GM12875 (cell line): ENCODE measurements around the gene U2AF1L4.
A peak's percentile ranks its signal among the peaks of the same experiment; 100 is the strongest.

Experiments
- H3K4me3 ChIP-seq: one replicate; pipeline ENCODE4 v1.5.1; 2011; ENCODE audit warnings: low read depth, low read length, control low read depth
- TF ChIP-seq, protein P1 (sequence below): IDR thresholded peaks from 2 replicates; pipeline ENCODE4 v1.5.1; 2011; ENCODE audit warnings: low read depth, mild to moderate bottlenecking, control low read depth, inconsistent platforms, low read length, moderate library complexity, borderline replicate concordance; ENCODE audit not compliant: insufficient read depth

Gene U2AF1L4

DNA sequence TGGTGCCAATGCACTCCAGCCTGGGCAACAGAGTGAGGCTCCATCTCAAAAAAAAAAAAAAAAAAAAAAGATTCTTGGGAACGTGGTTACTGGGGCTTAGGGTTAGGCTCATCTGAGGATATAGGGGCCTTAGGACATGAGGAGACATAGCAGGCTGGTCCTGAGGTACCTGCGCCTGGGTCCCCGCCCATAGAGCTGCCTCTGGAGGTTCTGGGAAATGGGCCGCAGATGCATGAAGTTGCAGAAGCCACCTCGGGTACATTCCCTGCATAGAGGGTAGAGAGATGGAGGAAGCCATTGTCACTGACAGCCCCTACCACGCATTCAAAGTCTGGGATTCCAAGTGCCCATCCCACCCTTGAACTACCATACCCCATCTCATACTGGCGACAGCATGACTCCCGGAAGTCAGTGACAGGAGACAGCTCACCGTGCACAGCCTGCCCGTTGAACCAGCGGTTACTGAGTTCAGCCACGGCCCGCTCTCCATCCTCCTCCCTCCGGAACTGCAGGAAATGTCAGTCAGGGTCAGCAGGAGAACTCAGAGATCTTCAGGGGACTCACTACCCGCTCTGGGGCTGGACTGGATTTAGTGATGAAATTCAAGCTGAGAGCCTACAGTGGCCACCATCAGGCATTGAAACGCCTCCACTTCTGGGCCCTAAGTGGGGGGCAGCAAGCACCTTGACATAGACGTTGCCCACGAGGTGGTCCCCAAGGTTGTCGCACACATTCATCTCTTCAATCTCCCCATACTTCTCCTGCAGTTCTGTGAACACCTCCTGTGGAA lies 1.4 kb downstream of the U2AF1L4 start:
- TF ChIP-seq, protein P1, sequence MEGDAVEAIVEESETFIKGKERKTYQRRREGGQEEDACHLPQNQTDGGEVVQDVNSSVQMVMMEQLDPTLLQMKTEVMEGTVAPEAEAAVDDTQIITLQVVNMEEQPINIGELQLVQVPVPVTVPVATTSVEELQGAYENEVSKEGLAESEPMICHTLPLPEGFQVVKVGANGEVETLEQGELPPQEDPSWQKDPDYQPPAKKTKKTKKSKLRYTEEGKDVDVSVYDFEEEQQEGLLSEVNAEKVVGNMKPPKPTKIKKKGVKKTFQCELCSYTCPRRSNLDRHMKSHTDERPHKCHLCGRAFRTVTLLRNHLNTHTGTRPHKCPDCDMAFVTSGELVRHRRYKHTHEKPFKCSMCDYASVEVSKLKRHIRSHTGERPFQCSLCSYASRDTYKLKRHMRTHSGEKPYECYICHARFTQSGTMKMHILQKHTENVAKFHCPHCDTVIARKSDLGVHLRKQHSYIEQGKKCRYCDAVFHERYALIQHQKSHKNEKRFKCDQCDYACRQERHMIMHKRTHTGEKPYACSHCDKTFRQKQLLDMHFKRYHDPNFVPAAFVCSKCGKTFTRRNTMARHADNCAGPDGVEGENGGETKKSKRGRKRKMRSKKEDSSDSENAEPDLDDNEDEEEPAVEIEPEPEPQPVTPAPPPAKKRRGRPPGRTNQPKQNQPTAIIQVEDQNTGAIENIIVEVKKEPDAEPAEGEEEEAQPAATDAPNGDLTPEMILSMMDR = no peak
- no peak overlapping the region for H3K4me3 ChIP-seq

DNA sequence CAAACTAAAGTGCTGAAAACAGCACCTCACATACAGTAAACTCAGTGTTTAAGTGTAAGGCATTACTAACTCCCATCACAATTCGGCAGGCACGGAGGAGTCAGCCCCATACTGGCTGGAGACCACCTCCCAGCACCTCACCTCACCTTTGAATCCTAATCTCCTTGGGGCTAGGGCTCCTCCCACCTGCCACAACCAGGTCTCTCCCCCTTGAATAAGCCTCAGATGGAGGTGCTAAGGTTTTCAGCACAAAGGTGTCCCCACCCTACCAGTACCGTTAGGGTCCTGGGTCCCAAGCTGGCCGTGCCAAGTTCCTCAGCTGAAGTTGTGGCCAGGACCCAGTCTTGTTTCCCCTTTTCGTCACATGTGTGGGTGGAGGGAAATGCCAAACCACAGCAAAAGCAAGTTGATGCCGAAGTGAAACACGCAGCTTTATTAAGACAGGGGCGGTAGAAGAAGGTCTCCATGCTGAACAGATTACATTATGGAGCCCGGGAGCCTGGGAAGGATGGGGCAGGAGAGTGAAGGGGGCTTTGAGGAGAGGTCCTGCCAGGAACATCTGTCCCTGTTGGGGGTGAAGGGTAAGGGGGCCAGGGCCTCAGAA lies 3.0 kb downstream of the U2AF1L4 start, which contains the start of gene IGFLR1:
Gene IGFLR1, minus strand, starts transcription at position 332 of the 604 bp plus-strand sequence. CDS start 1,272 bp downstream, outside the sequence.
- H3K4me3 ChIP-seq = peak within 1 kb of the TSS; percentile 72
- TF ChIP-seq, protein P1 = no peak

DNA sequence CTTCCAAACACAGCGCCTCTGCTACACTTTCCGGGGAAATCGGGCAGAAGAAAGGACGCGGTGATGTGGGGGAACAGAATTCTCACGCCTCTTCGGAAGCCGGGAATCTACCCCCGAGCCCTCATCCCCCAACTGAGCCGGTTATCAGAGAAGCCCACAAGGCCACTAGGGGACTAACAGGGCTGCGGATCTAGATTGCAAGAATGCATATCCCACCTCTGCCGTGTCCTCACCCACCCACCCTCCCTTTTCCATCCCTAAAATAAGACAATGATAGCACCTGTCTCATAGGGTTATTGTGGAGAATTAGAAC lies 4.1 kb downstream of the U2AF1L4 start:
- TF ChIP-seq, protein P1 = no peak
- peak overlapping the region; percentile 72 for H3K4me3 ChIP-seq

DNA sequence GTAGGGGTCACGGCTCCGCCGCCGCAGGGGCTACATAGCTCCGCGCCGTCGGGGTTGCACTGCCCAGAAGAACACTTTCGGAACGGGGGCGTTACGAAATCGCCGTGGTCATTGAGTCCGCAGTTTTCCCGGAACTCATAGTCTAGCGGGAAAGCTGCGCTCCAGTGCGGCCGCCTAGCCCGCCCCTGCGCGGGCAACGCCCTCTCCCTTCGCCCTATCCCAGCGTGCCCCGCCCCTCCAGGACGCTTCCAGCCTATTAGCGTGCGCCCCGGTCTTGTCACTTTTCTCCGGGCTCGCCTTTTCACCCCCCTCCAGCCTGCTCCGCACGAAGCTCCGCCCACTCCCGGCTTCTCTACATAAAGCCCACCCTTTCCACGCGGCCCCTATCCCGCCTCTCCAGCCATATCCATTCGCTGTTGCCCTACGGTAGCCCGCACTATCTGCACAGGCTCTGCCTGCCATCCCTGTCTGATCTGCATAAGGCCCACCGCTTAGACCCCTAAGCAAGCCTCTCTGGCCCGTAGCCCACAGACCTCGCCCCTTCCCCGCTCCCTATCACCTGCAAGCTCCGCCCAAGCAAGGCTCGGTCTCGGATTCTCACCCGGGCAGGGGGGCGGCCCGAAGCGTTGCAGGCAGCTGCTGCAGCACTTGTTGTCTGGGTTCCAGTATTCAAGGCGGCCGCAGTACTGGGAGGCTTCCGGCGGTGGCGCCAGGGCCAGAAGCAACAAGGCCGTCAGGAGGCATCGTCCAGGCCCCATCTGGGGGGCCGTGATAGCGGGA lies 4.6 kb downstream of the U2AF1L4 start:
- peak overlapping the region; percentile 72 for H3K4me3 ChIP-seq
- TF ChIP-seq, protein P1 = peak; percentile 35; the same call in 1 of the 2 replicates

DNA sequence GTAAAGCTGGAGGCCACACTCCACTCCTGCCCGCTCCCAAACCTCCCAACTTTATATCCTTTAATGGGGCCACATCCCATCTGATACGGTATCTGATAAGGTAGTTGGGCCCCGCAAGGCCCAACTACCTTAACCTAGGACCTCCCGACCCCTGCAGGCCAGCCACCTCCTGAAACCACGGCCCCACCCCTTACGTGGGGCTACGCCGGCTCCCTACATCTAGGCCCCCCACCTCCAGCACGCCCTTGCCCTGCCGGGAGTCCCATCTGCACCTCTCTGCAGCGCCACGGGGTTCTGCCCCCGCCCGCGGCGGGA lies 5.2 kb downstream of the U2AF1L4 start:
- TF ChIP-seq, protein P1 = no peak
- peak overlapping the region; percentile 72 for H3K4me3 ChIP-seq

DNA sequence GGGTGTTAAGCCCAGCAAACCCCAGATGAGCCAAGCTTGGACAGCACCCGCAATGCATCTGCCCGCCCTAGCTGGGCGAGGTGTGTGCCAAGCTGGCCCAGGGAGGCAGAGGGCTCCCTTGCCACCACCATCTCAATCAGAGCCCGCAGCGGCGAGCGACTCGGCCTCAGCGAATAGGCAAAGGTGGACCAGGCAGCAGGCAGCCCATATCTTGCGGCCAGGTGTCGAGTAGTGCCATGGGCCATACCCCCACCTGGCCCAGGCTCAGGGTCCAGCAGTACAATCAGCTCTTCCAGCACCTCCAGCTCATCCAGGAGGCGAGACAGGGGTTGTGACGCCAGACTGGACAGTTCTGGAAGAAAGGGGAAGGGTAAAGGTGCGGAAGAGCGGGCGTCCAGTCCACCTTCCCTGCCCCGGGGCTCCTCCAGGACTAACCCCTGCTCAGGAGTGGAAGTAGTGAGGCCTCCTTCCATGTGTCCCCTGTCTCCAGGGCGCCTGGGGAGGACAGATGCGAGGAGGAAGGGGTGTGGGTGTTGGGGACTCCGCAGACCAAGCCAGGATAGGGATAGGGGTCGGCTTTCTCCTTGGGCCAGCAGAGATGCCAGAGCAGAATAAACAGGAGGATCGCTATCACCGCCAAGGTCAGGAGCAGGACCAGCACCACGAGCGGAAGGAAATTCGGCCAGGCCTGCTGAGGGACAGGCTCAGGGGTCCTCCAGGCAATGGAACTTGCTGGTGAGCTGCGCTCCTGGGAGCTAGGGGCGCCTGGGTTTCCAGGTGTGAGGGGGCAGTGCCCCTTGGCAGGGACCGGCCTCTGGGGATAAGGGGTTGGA lies 5.7 kb downstream of the U2AF1L4 start:
- peak overlapping the region; percentile 72 for H3K4me3 ChIP-seq
- TF ChIP-seq, protein P1 = no peak
